HG02571 (cell line): ENCODE measurements around the gene PITPNC1.
"Not testable (repeated sequence)": the region's sequence is repeated elsewhere in the genome, so short reads cannot be mapped to it uniquely, and the experiment has no call there.

ENCODE experiments used
- ATAC-seq: cut with Tn5 transposase; IDR thresholded peaks from one replicate; pipeline ENCODE4 v1.9.1; 2021; ENCODE audit warnings: mild to moderate bottlenecking, moderate library complexity; ENCODE audit not compliant: unreplicated experiment

PITPNC1 gene

GRCh38 chr17:67637901-67638641 is 261.0 kb downstream of the PITPNC1 start:
- no peak for ATAC-seq

- ATAC-seq, result no peak
Observed at GRCh38 chr17:67638871-67639270, 261.8 kb downstream of the PITPNC1 start.

DNA sequence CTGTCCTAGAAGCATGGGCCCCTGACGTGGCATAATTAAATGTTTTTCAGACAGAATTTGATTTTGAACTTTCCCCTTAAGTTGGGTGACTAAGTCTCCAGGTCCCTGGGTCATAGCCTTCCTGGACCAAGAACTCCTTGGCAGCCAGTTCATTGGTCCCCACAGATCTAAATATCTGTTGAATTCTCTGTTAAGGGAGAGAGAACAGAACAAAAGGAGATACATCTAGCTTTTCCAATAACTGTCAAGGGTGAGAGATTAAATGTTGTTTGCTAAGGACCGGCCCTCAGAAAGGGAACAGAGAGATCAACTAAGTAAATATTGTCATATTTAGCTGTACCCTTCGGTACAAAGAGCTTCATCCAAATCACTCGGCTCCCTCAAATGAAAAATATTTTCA is 262.5 kb downstream of the PITPNC1 start:
- no peak for ATAC-seq

DNA sequence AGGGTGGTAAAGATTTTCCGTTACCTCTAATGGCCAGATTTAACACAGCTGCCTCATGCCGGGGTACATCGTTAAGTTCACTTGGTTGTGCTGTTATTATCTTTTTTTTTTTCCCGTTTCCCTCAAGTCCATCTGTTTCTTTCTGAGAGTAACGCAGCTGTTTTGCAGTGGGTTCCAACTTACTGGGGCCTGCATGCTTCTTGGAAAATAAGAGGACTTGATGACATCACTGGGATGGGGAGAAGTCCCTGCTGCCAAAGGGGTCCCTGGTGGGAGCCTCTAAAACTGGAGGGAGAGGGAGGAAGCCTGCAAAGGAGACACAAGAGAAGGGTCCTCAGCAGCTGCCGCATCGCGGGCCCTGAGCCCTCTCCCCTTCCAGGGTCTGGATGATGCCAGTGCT is 262.9 kb downstream of the PITPNC1 start:
- no peak for ATAC-seq

DNA sequence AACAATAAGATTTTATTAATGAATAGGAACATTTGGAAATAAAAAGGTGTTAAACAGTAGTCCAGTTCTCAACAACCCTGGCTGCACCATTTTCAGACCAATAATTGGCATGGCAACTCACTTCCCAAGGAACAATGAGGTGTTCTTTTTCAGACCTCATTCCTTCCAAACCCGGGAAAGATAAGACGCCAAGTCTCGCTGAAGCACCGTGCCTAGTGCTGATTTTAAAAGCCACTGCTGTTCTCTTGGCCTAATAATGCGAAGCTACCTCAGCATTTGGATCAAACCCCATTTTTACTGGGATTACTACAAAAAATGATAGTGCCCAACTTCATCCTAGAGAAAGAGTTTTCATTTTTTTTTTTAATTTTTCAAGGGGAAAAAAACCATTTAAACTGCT is 265.4 kb downstream of the PITPNC1 start:
- no peak for ATAC-seq

DNA sequence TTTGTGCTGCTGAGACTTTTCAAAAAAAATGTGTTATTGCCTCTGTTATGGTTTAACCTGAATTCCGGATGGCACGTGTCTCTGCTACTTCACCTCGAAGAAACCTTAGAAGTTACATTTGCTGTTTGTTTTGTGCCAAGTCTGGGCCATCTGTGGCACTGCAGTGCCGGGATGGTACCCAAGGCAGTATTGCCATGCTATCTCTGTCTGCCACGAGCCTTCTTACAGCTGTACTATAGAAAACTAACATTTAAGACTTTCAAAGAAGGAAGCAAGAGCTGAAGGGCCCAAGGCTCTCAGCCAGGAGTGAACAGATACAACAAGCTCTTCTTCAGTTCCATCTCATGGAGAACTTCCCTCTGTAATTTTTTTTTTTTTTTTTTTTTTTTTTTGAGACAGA is 267.0 kb downstream of the PITPNC1 start:
- ATAC-seq, result no peak

DNA sequence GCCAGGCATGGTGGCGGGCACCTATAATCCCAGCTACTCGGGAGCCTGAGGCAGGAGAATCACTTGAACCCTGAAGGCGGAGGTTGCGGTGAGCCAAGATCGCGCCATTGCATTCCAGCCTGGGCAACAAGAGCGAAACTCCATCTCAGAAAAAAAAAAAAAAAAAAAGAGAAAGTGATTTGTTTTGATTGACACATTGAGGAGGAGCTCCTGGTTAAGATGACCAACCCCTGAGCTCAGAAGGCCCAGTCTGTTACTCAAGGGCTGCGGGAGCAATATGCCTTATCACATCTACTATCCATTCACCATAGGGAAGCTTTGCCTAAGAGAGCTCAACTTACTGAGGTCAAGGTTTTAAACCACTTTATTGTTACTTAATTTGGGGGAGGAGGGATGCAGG is 268.1 kb downstream of the PITPNC1 start:
- ATAC-seq, result not testable (repeated sequence)

GRCh38 chr17:67646472-67646871 is 269.4 kb downstream of the PITPNC1 start:
- no peak for ATAC-seq

DNA sequence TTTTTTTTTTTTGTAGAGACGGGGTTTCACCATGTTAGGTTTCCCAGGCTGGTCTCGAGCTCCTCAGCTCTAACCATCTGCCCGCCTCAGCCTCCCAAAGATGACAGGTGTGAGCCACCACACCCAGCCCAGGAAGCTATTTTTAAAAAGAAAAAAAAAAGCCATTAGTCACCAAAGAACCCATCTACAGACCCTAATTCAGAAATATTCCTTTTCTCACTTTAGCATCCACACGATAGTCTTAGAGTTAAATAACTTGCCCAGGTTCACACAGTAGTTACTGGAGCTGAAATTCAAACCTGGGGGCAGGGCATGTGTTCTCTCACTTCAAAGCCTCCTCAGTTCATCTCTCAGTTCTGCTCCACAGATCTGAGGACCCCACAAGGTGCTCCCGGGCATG is 270.4 kb downstream of the PITPNC1 start:
- no peak for ATAC-seq

DNA sequence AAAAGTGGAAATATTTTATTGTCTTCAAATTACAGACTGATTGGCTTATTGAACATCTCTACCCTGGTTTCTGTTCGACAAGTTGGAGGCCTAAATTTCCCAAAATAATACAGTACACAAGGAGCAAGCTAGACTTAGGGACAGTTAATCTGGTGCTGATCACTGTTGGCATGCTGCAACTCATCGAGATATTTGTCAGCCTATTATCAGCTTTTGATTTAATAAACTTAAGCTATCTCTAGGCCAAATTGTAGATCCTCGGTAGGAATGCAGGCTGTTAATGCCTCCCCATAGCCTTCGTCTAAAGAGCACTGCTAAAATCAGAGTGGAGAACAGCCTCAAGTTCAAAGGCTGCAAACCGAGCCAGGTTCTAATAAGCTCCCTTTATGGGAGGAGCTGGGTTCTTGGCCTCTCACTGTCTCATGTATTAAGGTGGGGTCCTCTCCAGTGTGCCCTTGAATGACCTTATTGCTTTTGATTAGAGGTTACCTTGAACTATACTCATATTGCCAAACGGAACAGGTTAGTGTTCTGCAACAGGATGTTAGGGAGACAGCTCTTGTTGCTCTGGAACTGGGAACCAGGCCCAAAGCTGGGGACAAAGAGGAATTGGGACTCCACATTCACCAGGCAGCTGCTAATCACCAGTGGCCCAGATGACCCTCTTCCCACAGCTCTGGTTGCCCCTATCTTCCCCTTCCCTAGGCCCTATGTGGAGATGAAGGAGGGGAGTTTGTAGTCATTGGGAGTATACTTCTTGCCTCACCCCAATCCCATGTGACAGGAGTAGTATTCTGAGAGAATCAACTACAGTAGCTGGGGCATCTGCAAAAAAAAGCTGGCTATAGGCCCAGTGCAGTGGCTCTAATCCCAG is 271.2 kb downstream of the PITPNC1 start:
- ATAC-seq, result no peak

GRCh38 chr17:67648906-67649295 is 271.8 kb downstream of the PITPNC1 start:
- not testable (repeated sequence) for ATAC-seq

- no peak for ATAC-seq
Observed at GRCh38 chr17:67649891-67650290, 272.8 kb downstream of the PITPNC1 start.

GRCh38 chr17:67651218-67651579 is 274.1 kb downstream of the PITPNC1 start:
- ATAC-seq, result not testable (repeated sequence)

DNA sequence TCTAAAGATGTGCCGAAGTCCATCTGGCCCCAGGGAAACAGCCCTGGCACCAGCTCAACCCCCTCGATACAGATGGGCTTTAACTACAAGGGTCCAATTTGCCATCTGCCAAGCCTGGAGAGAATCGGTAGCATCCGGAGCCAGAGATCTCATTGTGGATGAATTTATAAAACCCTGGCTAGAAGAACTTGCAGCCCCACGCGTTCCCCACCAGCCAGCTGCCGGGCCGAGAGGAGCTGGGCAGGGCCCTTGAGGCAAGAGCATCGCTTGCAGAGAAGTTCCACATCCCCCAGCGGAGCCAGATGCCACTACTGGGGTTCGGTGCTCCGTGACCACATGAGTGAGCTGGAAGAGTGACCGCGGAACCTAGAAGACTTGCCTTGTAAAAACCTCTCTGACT is 275.4 kb downstream of the PITPNC1 start:
- ATAC-seq, result no peak

DNA sequence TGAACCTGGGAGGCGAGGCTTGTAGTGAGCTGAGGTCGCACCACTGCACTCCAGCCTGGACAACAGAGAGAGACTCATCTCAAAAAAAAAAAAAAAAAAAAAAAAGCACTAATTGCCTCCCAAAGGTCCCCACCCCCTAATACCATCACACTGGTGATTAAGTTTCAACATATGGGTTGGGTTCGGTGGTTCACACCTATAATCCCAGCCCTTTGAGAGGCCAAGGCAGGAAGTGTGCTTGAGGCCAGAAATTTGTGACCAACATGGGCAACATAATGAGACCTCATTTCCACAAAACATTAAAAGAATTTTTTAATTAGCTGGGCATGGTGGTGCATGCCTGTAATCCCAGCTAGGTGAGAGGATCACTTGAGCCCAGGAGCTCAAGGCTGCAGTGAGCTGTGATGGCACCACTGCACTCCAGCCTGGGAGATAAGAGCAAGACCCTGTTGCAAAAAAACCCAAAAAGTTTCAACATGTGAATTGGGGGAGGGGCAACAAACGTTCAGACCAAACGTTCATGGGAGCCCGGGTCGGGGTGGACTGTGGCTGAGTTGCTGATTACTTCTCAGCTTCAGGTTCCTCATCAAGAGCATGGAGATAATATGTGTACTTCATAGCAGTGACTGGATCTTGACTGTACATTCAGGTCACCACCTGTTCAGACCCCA is 278.5 kb downstream of the PITPNC1 start:
- ATAC-seq, result no peak

DNA sequence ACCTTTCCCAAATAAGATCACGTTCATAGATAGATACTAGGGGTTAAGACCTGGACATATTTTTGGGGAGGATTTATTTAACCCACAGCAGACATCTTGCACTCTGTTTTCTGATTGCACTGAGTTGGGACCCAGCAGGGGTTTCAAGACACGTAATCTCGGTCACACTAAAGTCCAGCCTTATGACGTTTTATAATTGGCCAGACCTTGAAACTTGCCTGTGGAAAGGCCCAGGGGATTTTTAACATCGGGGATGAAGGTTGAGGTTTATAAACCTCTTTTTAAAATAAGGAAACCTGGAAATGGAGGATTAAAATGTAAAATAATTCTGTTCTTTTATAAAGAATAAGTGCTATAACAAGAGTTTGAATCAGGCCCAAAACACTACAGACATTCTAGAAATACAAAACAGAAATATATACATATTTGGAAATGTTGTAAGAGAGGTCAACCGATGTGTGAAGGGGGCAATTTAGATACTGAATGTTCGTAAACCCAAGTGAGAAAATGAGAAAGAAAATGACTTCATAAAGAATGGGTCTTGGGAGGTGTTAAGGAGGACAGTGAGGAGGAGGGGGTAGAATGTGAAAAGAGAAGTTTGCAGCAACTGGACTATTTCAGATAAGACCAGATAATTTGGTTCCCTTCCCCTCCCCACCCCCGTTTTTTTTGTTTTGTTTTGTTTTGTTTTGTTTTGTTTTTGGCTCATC is 279.6 kb downstream of the PITPNC1 start:
- peak; percentile 62 for ATAC-seq

- no peak for ATAC-seq
Observed at GRCh38 chr17:67657596-67657995, 280.5 kb downstream of the PITPNC1 start.

DNA sequence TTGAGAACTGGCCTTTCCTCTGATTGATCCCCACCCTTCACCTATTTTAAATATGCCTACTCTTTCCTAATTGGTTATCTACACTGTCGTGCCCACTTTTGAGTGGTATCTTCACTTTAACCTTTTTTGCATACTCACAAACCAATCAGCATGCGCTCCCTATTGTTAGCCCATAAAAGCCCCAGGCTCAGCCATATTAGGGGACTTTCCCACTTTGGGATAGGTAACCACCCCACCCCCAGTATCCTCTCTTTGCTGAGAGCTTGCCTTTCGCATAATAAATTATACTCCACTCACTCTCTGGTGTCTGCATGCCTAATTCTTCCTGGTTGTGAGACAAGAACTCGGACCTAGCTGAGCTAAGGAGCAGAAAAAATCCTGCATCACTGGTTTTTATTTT is 281.2 kb downstream of the PITPNC1 start:
- ATAC-seq, result no peak

- ATAC-seq, result no peak
Observed at GRCh38 chr17:67659028-67659427, 281.9 kb downstream of the PITPNC1 start.

- ATAC-seq, result no peak
Observed at GRCh38 chr17:67662712-67663111, 285.6 kb downstream of the PITPNC1 start.

DNA sequence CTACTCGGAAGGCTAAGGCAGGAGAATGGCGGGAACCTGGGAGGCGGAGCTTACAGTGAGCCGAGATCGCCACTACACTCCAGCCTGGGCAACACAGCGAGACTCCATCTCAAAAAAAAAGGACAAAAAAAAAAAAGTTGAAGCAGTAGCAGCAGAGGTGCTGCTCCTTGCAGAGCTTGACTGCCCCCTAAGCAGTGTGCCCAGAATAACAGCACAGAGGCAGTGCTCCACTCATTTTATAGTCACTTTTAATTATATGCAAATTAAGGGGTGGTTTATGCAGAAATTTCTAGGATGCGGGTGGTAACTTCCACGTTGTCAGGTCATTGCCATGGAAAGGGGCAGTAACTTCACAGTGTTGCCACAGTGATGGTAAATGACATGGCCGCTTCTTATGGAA is 286.4 kb downstream of the PITPNC1 start:
- ATAC-seq, result no peak
